HTERT RPE-1 (cell line): ENCODE data around the gene KCNH8.

Experiments
- in situ Hi-C: fragments of 300-500 bp; cut with MboI; formaldehyde crosslinking; loops from 4 replicates; pipeline ENCODE4 v1.14.3; 2020; ENCODE audit warnings: low sequenced_read_pairs

Gene KCNH8

GRCh38 chr3:19467761-19468160 lies 319.5 kb downstream of the KCNH8 start:
- in situ Hi-C loops = no loop called here

GRCh38 chr3:19471138-19471537 lies 322.8 kb downstream of the KCNH8 start:
- in situ Hi-C loops = no loop called here

GRCh38 chr3:19473971-19474580 lies 325.8 kb downstream of the KCNH8 start:
- in situ Hi-C loops = no loop called here

GRCh38 chr3:19476281-19476680 lies 328.0 kb downstream of the KCNH8 start:
- in situ Hi-C loops = no loop called here

GRCh38 chr3:19485267-19485666 lies 337.0 kb downstream of the KCNH8 start:
- in situ Hi-C loops = no loop called here

- in situ Hi-C loops = no loop called here
Measured at GRCh38 chr3:19487386-19487785, 339.1 kb downstream of the KCNH8 start.

GRCh38 chr3:19488939-19489338 lies 340.6 kb downstream of the KCNH8 start:
- in situ Hi-C loops = no loop called here

- in situ Hi-C loops = no loop called here
Measured at GRCh38 chr3:19489936-19490335, 341.6 kb downstream of the KCNH8 start.

GRCh38 chr3:19506171-19506570 lies 357.9 kb downstream of the KCNH8 start:
- in situ Hi-C loops = no loop called here

GRCh38 chr3:19522305-19522704 lies 374.0 kb downstream of the KCNH8 start:
- in situ Hi-C loops = no loop called here

GRCh38 chr3:19526071-19526470 lies 377.8 kb downstream of the KCNH8 start:
- in situ Hi-C loops = no loop called here

GRCh38 chr3:19527746-19528145 lies 379.4 kb downstream of the KCNH8 start:
- in situ Hi-C loops = no loop called here

GRCh38 chr3:19531426-19531825 lies 383.1 kb downstream of the KCNH8 start:
- in situ Hi-C loops = no loop called here

- in situ Hi-C loops = no loop called here
Measured at GRCh38 chr3:19539518-19540392, 391.4 kb downstream of the KCNH8 start.

GRCh38 chr3:19540464-19540863 lies 392.2 kb downstream of the KCNH8 start:
- in situ Hi-C loops = no loop called here

- in situ Hi-C loops = no loop called here
Measured at GRCh38 chr3:19541284-19541683, 393.0 kb downstream of the KCNH8 start.

GRCh38 chr3:19543212-19543841 lies 395.0 kb downstream of the KCNH8 start:
- in situ Hi-C loops = no loop called here

- in situ Hi-C loops = no loop called here
Measured at GRCh38 chr3:19547665-19548464, 399.6 kb downstream of the KCNH8 start.

- in situ Hi-C loops = no loop called here
Measured at GRCh38 chr3:19559724-19560442, 411.6 kb downstream of the KCNH8 start.

GRCh38 chr3:19573644-19574043 lies 425.3 kb downstream of the KCNH8 start:
- in situ Hi-C loops = no loop called here
